CD4-positive, alpha-beta T cell treated with Interferon alpha-2 for 1 hour (primary cell): ENCODE measurements around the gene PIK3C2B.

ENCODE experiments used
- DNase-seq, 2 donors: peaks; one replicate each; pipeline ENCODE4 v3.0.0-alpha.2; 2020 to 2022

The PIK3C2B gene

GRCh38 chr1:204456826-204457442 lies 37.7 kb downstream of the PIK3C2B start:
- DNase-seq: no peak

- no peak for DNase-seq
These were observed 38.8 kb downstream of the PIK3C2B start for GRCh38 chr1:204455831-204456145.

- no peak for DNase-seq
These were observed 39.4 kb downstream of the PIK3C2B start for GRCh38 chr1:204455063-204455830.

GRCh38 chr1:204454476-204454875 lies 40.1 kb downstream of the PIK3C2B start:
- DNase-seq: no peak

GRCh38 chr1:204453141-204453772 lies 41.3 kb downstream of the PIK3C2B start:
- peak; percentile 88 to 89 for DNase-seq

GRCh38 chr1:204451352-204452124 lies 43.1 kb downstream of the PIK3C2B start:
- no peak for DNase-seq

- DNase-seq: no peak
These were observed 43.9 kb downstream of the PIK3C2B start for GRCh38 chr1:204450461-204451257.

- DNase-seq: no peak
These were observed 44.8 kb downstream of the PIK3C2B start for GRCh38 chr1:204449678-204450280.

- no peak for DNase-seq
These were observed 45.5 kb downstream of the PIK3C2B start for GRCh38 chr1:204448991-204449677.

- peak in 1 of 2 donors; percentile 3 for DNase-seq
These were observed 46.2 kb downstream of the PIK3C2B start for GRCh38 chr1:204448344-204448964.

GRCh38 chr1:204447736-204448135 lies 46.9 kb downstream of the PIK3C2B start:
- no peak for DNase-seq

- no peak for DNase-seq
These were observed 47.4 kb downstream of the PIK3C2B start for GRCh38 chr1:204447190-204447589.

- peak; percentile 82 to 85 for DNase-seq
These were observed 48.0 kb downstream of the PIK3C2B start for GRCh38 chr1:204446413-204447111.

- DNase-seq: peak; percentile 41 to 56
These were observed 48.7 kb downstream of the PIK3C2B start for GRCh38 chr1:204445860-204446412.
